Esophagus (tissue), 2 donors: Measurements from ENCODE around the gene SENP6. TPM values are rescaled to one million over a fixed set of nuclear protein-coding genes. Genes with fewer than 3 reads are reported as not detected.

Experiments used
- H3K27ac ChIP-seq, 2 donors: one replicate each; pipeline ENCODE4 v1.5.1; 2013; ENCODE audit warnings: low read depth in 2 of 2, mild to moderate bottlenecking in 2 of 2, inconsistent platforms in 1 of 2, low read length in 1 of 2, moderate library complexity in 1 of 2
- H3K27me3 ChIP-seq, 2 donors: one replicate each; pipeline ENCODE4 v1.6.1; 2013; ENCODE audit warnings: low read length in 2 of 2, control low read depth in 1 of 2, mild to moderate bottlenecking in 1 of 2; ENCODE audit not compliant: insufficient read depth in 2 of 2, control insufficient read depth in 1 of 2
- H3K36me3 ChIP-seq, 2 donors: one replicate each; pipeline ENCODE4 v1.6.1; 2013; ENCODE audit warnings: low read length in 1 of 2; ENCODE audit not compliant: control insufficient read depth in 2 of 2, insufficient read depth in 2 of 2
- H3K4me1 ChIP-seq, 2 donors: one replicate each; pipeline ENCODE4 v1.6.1; 2013; ENCODE audit warnings: low read length in 1 of 2; ENCODE audit not compliant: control insufficient read depth in 2 of 2, insufficient read depth in 2 of 2
- H3K4me3 ChIP-seq, 2 donors: one replicate each; pipeline ENCODE4 v1.5.1; 2013; ENCODE audit warnings: low read length in 2 of 2, mild to moderate bottlenecking in 2 of 2, low read depth in 1 of 2, moderate library complexity in 1 of 2
- H3K9me3 ChIP-seq, 2 donors: one replicate each; pipeline ENCODE4 v1.6.1; 2013; ENCODE audit warnings: mild to moderate bottlenecking in 2 of 2, low read depth in 1 of 2, low read length in 1 of 2, moderate library complexity in 1 of 2; ENCODE audit not compliant: control insufficient read depth in 2 of 2, insufficient read depth in 1 of 2
- WGBS, 2 donors: extraction: QIAGEN DNeasy Blood & Tissue Kit; methylation state at CpG; one replicate each; pipeline ENCODE4 v1.1.7; 2013; 5-methylcytosine and 5-hydroxymethylcytosine counted together
- polyA plus RNA-seq, 2 donors: library from polyadenylated mRNA; stranded (reverse); fragments of 200-250 nt; gene quantifications; one replicate each; pipeline ENCODE4 v1.2.3, GENCODE V29; 2013
- donor health status: healthy with polysubstance abuse.
- donor health status: Bipolar disorder and iron deficiency.

SENP6 gene
- polyA plus RNA-seq, 2 donors, result 21.8 to 30.7 TPM

DNA sequence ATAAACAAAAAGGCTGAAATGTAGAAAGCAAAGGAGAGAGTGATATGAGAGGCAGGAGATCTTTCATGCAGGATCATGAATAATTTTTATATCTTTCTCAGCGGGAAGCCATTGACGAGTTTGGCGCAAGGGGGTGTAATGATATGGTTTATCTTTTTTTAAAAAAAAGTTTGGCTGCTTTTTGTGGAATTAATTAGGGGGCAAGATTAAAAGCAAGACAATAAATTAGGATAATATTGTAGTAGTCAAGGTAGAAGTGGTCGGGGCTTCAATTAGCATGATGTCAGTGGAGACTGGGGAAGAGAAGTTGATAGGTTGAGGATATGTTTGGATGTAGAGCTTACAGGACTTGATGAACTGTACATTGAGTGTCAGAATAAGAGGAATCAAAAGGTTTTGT is 4.0 kb downstream of the SENP6 start:
- WGBS, 2 donors, result 95 to 97% methylated on average over 4 of the region's 4 CpGs
- H3K27ac ChIP-seq, result no peak overlapping the region

DNA sequence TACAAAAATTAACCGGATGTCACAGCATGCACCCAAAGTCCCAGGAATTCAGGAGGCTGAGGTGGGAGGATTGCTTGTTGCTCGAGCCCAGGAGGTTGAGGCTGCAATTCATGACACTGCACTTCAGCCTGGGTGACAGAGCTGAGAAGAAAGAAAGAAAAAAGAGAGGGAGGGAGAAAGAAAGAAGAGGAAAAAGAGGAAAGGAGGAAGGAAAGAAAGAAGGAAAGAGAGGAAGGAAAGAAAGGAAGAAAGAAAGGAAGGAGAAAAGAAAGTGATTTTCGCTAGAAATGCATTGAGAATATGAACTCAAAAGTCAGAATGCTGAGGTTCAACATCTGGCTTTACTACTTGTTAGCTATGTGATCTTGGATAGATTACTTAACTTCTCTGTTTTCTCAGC is 6.6 kb downstream of the SENP6 start:
- H3K9me3 ChIP-seq, result no peaks in the 10 kb centered on the region
- no peak overlapping the region for H3K27ac ChIP-seq
- H3K36me3 ChIP-seq, result peaks cover 0 to 3% of the 10 kb centered on the region in 2 donors
- no peak overlapping the region for H3K4me3 ChIP-seq
- 90 to 93% methylated on average over 3 of the region's 3 CpGs for WGBS, 2 donors
- peaks cover 0 to 4% of the 10 kb centered on the region in 2 donors for H3K4me1 ChIP-seq
- no peaks in the 10 kb centered on the region for H3K27me3 ChIP-seq

More for the DNA sequence above, 4.0 kb downstream of the SENP6 start:
- Histone ChIP-seq H3K4me3 (no peak overlapping the region), H3K9me3 (no peaks in the 10 kb centered on the region), H3K4me1 (peaks cover 0 to 4% of the 10 kb centered on the region in 2 donors), H3K27me3 (no peaks in the 10 kb centered on the region), H3K36me3 (peaks cover 0 to 3% of the 10 kb centered on the region in 2 donors)

DNA sequence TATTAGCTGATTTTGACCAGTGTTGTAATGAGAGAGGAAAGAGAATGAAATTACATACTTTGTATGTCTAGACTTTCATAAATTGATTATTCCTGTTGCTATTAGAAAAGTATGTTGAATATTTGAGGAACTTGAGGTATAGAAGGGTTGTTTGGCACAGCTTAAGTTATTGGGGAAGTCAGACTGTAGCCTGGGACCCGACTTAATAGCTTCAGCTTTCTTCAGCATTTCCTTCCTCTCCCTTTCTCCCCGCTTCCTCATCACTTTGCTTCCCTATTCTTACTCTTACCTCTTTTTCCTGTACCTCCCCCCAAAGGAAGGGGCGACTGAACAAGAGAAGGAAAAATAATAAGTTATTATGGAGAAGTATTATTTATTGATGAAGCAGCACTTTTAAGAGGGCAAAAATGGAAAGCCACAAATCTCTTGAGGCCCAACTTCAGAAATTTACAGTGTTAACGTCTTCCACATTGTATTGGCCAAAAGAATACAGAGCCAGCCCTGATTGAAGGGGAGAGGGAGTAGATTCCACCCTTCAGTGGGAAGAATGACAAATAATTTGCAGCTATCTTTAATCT is 7.4 kb downstream of the SENP6 start:
- Histone ChIP-seq H3K9me3 (no peaks in the 10 kb centered on the region), H3K4me1 (peaks cover 0 to 4% of the 10 kb centered on the region in 2 donors), H3K27ac (no peak overlapping the region), H3K36me3 (peaks cover 0 to 3% of the 10 kb centered on the region in 2 donors), H3K27me3 (no peaks in the 10 kb centered on the region), H3K4me3 (no peak overlapping the region)
- WGBS, 2 donors, result 61 to 73% methylated on average over 4 of the region's 4 CpGs

DNA sequence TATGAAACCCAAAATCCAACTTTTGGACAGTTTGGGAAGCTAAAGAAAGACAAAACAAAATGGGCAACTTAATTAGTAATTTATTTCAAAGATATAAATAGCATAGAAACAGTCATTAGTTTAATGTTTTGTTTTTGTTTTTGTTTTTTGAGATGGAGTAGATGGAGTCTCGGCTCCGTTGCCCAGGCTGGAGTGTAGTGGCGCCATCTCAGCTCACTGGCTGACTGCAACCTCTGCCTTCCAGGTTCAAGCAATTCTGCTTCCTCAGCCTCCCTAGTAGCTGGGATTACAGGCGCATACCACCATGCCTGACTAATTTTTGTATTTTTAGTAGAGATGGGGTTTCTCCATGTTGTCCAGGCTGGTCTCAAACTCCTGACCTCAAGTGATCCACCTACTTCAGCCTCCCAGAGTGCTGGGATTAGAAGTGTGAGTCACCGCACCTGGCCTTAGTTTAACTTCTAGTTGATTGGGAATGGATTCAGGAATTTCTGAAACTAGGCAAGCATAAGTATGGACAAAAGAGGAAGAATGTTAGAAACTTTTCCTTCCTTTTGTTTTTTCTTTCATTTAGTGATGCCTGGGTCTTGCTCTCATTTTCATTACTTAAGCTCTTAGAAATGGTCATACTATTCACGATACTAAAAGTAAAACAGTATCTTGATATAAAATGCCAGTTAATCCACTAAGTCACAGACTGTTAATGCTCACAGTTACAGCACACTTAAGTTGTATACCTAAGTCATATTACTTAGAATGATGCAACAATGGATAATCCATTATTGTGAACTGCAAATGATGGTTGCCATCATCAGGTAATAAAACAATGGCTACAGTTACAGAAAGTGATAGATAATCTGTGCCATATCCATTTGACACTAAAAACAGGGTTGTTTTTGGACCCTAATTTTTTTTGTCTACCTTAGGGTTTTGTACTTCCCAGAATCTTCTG is 8.2 kb downstream of the SENP6 start:
- H3K27ac ChIP-seq, result no peak overlapping the region
- no peaks in the 10 kb centered on the region for H3K9me3 ChIP-seq
- H3K27me3 ChIP-seq, result no peaks in the 10 kb centered on the region
- H3K36me3 ChIP-seq, result no peaks in the 10 kb centered on the region
- WGBS, 2 donors, result 81 to 85% methylated on average over 6 of the region's 6 CpGs
- no peak overlapping the region for H3K4me3 ChIP-seq
- H3K4me1 ChIP-seq, result no peaks in the 10 kb centered on the region

DNA sequence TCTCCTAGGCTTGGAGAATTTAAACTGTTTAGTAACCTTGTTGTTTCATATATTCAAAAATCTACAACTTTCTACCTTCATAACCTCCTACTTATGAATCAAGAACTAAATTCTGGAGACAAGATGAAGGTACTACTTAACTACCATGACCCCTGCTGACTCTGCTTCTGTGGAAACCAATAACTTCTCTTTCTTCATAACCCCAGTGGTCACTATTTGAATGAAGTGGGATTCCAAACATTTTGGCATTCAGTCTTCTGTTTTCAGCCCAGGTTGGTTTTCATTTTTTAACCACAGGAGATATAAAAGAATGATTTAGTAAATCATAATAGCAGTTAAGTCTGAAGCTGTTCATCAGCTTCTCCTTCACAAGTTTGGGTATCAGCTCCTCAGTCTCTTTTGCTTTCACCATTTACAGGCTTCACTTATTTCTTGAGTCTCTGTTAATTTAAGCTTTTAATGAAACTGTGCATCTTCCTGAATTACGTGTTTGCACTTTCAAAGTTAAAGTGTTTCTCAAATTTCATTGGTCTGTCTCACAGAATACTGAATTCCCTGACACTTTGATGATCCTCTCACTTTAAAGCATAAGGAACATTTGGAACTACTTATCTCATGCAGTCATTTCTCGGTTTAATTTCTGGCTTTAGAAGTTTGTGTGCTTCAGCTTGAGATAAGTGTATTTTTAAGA is 9.5 kb downstream of the SENP6 start:
- H3K27ac ChIP-seq, result no peak overlapping the region
- 47 to 49% methylated on average over 2 of the region's 2 CpGs for WGBS, 2 donors
- H3K4me3 ChIP-seq, result no peak overlapping the region
- no peaks in the 10 kb centered on the region for H3K4me1 ChIP-seq
- H3K9me3 ChIP-seq, result no peaks in the 10 kb centered on the region
- H3K36me3 ChIP-seq, result no peaks in the 10 kb centered on the region
- H3K27me3 ChIP-seq, result no peaks in the 10 kb centered on the region

DNA sequence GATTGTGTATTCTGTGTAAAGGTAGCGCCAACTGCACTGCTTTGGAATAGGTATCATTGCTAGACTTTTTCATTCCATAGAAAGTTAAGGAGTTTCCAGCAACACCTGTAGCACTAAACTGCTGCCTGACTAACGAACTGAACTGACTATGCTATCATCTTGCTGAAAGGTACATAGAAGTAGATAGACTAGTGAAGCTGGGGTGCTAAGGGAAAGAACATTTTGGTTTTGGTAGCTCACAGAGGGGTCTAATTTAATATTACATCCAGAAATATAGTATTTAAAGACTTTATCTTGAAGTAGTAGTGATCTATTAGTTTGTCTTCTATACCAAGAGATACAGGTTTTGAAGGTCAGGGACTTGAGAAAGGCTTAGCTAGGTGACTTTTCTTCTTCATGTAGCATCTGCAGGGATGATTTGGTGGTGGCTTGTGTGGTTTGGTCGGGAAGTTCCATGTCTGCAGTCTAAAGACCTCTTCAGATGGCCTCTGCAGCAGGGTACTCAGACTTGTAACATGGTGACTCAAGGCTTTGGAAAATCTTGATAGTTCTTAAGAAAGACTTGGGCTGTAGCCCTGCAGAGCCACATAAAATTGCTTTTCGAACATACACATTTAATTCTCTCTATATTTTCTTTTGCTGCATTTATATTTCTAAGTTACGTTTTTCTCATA is 10.2 kb downstream of the SENP6 start:
- Histone ChIP-seq H3K9me3 (no peaks in the 10 kb centered on the region), H3K36me3 (no peaks in the 10 kb centered on the region), H3K4me1 (no peaks in the 10 kb centered on the region), H3K4me3 (no peak overlapping the region), H3K27ac (no peak overlapping the region), H3K27me3 (no peaks in the 10 kb centered on the region)
- 70 to 82% methylated on average over 5 of the region's 5 CpGs for WGBS, 2 donors

DNA sequence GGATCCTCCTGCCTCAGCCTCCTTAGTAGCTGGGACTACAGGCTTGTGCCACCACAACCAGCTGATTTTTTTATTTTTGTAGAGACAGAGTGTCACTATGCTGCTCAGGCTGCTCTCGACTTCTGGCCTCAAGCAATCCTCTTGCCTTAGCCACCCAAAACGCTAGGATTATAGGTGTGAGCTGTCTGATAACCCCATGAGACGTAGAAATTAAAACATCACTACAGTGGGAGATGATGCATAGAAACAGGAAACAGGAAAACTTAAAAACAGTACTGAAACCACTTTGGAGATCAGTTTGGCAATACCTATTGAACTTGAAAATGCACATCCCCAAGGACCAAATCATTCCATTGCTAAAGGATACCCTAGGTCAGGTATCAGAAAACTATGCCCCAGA is 10.8 kb downstream of the SENP6 start:
- Histone ChIP-seq H3K27ac (no peak overlapping the region), H3K4me1 (no peaks in the 10 kb centered on the region)

DNA sequence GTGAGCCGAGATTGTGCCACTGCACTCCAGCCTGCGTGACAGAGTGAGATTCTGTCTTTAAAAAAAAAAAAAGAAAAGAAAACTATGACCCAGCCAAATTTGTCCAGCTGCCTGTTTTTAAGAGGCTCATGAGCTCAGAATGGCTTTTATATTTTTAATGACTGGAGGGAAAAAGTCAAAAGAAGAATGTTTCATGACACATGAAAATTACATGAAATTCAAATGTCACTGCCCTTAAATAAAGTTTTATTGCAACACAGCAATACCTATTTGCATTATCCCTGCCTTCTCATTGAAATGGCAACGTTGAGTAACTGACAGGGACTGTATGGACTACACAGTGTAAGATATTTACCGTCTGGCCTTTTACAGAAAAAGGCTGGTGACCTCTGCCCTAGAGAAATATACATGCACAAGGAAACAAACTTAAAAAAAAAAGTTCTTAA is 11.4 kb downstream of the SENP6 start:
- WGBS, 2 donors, result 38 to 46% methylated on average over 4 of the region's 4 CpGs
- no peak overlapping the region for H3K4me3 ChIP-seq
- H3K4me1 ChIP-seq, result no peaks in the 10 kb centered on the region
- H3K9me3 ChIP-seq, result no peaks in the 10 kb centered on the region
- no peaks in the 10 kb centered on the region for H3K36me3 ChIP-seq
- no peaks in the 10 kb centered on the region for H3K27me3 ChIP-seq
- H3K27ac ChIP-seq, result no peak overlapping the region

More for the DNA sequence above, 10.8 kb downstream of the SENP6 start:
- H3K36me3 ChIP-seq, result no peaks in the 10 kb centered on the region
- no peaks in the 10 kb centered on the region for H3K9me3 ChIP-seq
- WGBS, 2 donors, result 70 to 78% methylated on average over 3 of the region's 3 CpGs
- no peak overlapping the region for H3K4me3 ChIP-seq
- no peaks in the 10 kb centered on the region for H3K27me3 ChIP-seq

DNA sequence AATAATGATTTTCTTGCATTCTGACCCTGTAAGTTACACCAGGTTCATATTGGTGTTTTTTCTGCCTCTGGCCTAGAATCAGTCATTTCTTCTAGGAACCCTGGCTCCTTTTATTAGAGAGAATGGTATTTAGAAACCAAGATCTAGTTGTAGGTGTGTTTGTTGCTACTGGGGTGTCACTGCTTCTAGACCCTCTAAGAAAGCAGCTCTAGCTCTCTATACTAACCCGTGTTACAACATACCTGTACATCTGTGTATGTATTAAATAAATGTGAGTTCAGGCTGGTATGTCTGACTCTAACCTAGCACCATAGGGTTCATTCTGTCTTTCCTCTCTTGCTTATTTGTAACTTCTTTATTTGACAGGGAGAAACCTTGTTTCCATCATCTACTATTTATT is 16.8 kb downstream of the SENP6 start:
- Histone ChIP-seq H3K4me1 (peaks cover 0 to 3% of the 10 kb centered on the region in 2 donors), H3K27ac (no peak overlapping the region), H3K9me3 (no peaks in the 10 kb centered on the region), H3K27me3 (no peaks in the 10 kb centered on the region), H3K4me3 (no peak overlapping the region), H3K36me3 (no peaks in the 10 kb centered on the region)
- WGBS, 2 donors, result 92 to 96% methylated on average over 1 of the region's 1 CpG
